Left cardiac atrium (tissue), 4 donors: ENCODE results near the gene SH3BP5L. TPM values are rescaled to one million over a fixed set of nuclear protein-coding genes. Genes with fewer than 3 reads are reported as not detected.
"Not testable (repeated sequence)": the region's sequence is repeated elsewhere in the genome, so short reads cannot be mapped to it uniquely, and the experiment has no call there.

Experiments
- ATAC-seq, 2 donors: fragments of 200-7000 bp; cut with Tn5 transposase; one replicate each; pipeline ENCODE4 v1.9.1; 2020; ENCODE audit warnings: mild to moderate bottlenecking in 2 of 2, moderate library complexity in 2 of 2
- DNase-seq: peaks from one replicate; pipeline ENCODE4 v3.0.0-alpha.2; 2020
- intact Hi-C, 2 donors: fragments of 100-400 bp; cut with DNase I; formaldehyde crosslinking; loops; one replicate each; pipeline versions ENCODE4 v1.14.1 to v1.15.1; 2022 to 2023
- microRNA-seq, 2 donors: library from miRNA; unstranded; fragments of <30 nt; microRNA quantifications; one replicate each; pipeline ENCODE4 v1.2.0, GENCODE V29; 2020
- total RNA-seq, 2 donors: library from RNA; stranded (reverse); fragmentation: NEBNext Ultra II Directional; extraction: Animal tissue kit (Norgen Biotek cat#: 25700); gene quantifications; one replicate each; pipeline ENCODE4 v1.2.1, GENCODE V29; 2021
- donor health status: DM: no; HTN: yes; CAD: no.
- donor health status: DM: no; HTN: yes; CAD: no; lungs with severe emphysema.
- donor health status: DM: yes; HTN: yes; CAD: no.
- donor health status: Dilated cardiomyopathy.

SH3BP5L gene
- total RNA-seq, 2 donors from 2014 or later: 15.1 to 18.5 TPM

DNA sequence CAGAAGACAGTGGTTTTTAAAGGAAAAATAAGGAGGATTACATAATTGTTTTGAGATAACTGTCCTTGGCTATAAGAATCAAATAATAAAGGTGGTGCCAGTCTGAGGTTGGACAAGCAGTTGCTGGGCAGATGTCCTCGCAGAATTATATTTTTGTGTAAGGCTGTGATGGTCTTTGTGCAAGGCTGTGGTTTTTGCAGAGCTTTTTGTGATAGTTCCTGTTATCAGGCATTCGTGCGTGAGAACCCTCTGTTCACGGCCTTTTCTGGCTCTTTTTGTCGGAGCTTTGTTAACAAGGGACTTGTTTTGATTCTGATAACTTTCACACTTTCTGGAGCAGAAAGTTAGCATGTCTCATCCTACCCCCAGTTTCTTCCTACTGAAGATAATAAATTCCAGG lies 33.4 kb downstream of the SH3BP5L start:
- intact Hi-C loops: no loop called here
- DNase-seq (no peak), ATAC-seq (no peak)

DNA sequence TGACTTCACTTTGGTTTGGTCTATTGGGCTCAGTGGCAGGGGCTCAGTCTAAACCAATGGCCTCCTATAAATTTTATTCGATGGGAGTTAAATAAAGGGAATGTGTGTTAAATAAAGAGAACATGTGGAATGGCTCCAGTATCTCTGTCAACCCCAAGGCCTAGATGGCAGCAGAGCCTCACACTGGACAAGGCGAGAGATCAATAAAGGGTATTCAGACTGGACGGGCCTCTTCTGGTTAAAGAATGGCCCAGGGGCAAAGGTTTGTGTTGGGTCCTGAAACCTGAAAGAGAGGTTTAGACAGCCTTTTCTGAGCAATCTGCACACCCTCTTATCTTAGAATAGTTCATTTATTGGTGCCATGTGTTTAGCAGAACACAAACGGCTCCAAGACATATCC lies 34.7 kb downstream of the SH3BP5L start:
- intact Hi-C loops: no loop called here
- DNase-seq (no peak), ATAC-seq (no peak)

DNA sequence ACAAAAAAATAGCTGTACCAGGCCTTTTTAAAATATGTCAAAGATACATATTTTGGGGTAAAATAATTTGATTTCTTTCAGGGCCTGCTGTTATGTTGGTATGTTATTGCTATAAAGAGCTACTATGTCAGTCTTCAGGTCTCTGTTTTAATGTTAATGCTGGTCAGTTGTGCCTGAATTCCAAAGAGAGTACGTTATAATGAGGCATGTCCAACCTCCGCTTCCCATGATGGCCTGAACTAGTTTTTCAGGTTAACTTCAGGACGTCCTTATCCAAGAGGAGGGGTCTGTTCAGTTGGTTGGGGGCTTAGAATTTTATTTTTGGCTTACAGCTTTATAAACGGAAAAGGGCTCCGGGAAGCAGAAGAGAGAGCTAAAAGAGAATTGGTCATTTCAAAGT lies 35.3 kb downstream of the SH3BP5L start:
- intact Hi-C loops: no loop called here
- ATAC-seq: no peak
- DNase-seq: no peak

DNA sequence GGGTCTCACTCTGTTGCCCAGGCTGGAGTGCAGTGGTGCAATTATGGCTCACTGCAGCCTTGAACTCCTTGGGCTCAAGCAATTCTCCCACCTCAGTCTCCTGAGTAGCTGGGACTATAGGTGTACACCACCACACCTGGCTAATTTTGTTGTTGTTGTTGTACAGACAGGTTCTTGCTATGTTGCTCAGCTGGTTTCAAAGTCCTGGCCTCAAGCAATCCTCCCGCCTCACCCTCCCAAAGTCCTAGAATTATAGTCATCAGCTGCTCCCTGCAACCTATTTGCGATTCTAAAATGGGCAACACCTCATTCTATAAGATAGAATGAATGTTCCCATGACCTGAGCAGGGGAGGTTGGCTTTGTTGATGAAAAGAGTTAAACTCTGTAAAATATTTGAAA lies 36.4 kb downstream of the SH3BP5L start:
- intact Hi-C loops: not testable (repeated sequence)

DNA sequence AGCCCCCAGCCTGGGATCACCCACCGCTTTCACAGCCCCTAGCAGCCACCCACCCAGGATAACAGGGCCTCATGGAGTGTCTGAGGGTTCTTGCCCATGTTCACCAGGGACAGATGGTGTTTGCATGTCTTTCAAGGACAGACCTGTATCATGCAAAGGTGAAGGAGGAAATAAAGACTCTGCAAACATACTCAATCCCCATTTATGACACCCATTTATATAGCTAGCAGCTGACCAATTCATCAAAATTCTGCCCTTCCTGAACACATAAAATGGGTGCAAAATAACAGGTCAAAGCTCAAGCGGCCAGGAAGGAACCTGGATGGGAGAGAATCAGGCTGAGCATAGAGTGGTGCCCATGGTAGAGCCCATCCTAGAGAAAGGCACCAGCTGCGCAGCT lies 37.4 kb downstream of the SH3BP5L start:
- intact Hi-C loops: no loop called here
- ATAC-seq: no peak
- no peak for DNase-seq

More for the DNA sequence above, 36.4 kb downstream of the SH3BP5L start:
- not testable (repeated sequence) for DNase-seq, ATAC-seq

DNA sequence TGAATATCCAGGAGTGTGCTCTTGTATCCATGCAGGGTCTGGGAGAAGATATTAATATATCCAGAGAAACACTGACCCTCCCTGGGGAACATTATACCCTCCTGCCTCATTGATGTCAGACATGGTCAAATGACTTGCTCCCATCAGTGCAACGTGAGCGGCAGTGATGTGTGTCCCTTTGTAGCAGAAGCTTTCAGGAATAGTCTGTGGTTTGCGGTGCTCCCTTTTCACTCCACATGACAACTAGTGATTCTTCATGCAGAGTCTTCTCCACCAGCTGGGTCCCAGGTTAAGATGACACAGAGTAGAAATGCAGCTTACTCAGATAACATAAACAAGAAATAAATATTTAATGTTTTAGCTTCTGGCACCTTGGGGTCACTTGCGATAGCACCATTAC lies 38.3 kb downstream of the SH3BP5L start:
- DNase-seq (no peak), ATAC-seq (no peak)
- intact Hi-C loops: no loop called here

DNA sequence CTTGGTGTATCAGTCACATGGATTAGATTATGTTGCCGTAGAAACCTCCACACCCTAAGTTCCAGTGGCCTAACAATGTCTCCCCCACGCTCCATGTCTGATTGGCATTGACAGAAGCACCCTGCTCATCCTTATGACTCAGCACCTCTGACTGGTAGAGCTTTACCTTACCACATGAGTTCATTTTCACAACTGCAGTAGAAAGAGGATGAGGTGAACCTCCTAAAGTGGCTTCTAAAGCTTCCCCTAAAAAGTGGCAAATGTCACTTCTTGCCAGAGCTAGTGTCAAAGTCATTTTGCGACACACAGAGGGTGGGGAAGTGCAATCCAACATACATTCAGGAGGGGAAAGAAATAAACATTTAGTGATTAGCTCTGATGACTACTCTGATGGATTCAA lies 39.6 kb downstream of the SH3BP5L start:
- ATAC-seq (peak in 1 of 2 donors; percentile 83), DNase-seq (no peak)
- intact Hi-C loops: no loop called here

DNA sequence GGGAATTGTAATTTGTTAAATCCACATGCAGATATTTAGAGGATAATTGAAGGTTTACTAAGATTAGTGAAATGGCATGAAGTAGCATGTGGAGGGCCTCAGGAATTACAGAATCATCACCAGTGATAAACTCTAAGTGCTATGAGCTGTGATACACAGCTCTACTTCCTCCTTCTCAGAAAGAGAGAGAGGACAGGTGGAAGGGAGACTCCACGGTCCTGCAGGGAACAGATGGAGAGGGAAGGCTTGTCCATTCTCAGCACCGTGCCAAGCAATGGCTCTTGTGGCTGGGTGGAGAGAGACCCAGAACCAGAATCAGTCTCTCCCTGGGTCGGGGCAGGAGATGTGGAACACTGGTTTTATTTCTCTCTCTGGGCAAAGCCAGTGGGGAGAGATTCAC lies 42.3 kb downstream of the SH3BP5L start:
- intact Hi-C loops: no loop called here
- DNase-seq: no peak
- ATAC-seq: no peak

DNA sequence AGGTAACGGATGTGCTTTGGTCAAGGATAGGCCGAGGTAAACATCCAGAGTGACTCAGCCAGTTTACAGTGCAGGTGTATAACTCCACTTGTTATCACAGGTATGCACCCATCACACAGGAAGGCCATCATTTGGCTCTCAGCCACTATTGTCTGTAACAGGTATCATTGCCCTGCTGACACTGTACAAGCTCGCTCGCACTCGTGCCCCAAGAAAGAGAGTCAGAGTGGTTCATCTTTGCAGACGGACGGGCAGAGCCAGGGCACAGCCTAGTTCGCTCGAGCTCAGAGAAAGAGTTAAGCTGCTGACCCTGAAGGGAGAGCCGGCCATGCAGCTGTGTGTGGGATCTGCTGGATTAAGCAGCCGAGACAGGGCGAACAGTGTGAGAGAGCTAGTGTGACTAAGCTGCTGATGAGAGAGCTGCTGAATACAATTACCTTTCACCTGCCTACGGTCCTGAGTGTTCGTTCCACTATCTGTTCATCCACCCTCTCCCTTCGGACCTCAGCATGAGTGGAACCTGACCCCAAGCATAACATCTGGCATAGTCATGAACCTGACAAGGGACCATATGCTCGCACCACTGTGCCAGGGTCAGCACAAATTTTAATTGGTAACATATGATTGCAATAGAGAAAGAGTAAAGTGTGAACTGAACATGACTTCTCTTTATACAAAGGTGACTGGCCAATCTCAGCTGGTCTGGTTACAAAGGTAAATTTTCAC lies 43.1 kb downstream of the SH3BP5L start:
- DNase-seq (no peak), ATAC-seq (no peak)
- intact Hi-C loops: no loop called here

DNA sequence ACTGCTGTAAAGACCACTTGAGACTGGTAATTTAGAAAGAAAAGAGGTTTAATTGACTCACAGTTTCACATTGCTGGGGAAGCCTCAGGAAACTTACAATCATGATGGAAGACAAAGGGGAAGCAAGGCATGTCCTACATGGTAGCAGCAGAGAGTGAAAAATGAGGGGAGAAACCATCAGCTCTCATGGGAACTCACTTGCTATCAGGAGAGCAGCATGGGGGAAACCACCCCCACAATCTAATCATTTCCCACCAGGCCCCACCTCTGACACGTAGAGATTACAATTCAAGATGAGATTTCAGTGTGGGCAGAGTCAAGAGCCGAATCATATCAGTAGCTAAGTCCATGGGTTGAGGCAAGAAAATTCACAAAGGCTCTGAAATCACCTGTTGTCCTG lies 46.4 kb downstream of the SH3BP5L start:
- ATAC-seq (no peak), DNase-seq (no peak)
- intact Hi-C loops: no loop called here

DNA sequence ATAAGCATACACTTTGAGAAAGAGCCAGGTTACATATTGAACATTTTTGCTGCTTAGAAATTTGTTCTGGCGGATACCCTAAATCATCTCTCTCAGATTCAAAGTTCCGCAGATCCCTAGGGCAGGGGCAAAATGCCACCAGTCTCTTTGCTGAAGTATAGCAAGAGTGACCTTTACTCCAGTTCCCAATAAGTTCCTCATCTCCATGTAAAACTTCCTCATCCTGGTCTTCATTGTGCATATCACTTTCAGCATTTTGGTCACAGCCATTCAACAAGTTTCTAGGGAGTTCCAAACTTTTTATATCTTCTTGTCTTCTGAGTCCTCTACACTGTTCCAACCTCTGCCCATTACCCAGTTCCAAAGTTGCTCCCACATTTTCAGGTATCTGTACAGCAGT lies 46.8 kb downstream of the SH3BP5L start:
- intact Hi-C loops: no loop called here
- DNase-seq (no peak), ATAC-seq (no peak)

DNA sequence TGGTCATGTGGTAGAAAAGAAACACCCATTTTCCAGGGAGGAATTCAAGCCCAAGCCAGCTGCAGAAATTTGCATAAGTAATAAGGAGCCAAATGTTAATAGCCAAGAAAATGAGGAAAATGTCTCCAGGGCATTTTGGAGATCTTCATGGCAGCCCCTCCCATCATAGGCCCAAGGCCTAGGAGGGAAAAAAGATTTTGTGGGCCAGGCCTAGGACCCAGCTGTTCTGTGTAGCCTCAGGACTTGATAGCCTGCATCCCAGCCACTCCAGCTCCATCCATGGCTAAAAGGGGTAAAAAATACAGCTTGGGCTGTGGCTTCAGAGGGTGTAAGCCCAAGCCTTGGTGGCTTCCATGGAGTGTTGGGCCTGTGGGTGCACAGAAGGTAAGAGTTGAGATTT lies 48.7 kb downstream of the SH3BP5L start:
- ATAC-seq: no peak

DNA sequence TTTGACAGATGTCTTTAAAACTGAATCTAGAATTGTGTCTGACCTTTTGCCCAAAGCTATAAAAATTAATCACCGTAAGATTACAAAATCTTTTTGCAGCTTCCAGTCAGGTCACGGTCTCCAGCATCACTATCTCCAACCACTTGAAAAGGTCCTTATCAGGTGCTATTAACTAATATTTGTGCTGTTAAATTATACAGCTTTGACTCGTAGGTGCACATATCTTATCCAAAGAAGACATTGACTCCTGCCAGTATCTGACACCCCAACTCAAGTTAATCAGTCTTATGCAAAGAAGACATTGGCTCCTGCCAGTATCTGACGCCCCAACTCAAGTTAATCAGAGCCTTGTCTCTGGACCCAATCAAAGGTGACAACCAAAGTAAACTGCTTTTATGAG lies 50.3 kb downstream of the SH3BP5L start:
- DNase-seq (no peak), ATAC-seq (no peak)
- intact Hi-C loops: no loop called here

More for the DNA sequence above, 48.7 kb downstream of the SH3BP5L start:
- no peak for DNase-seq
- intact Hi-C loops: no loop called here

Small RNA genes lying within 50 kb of the gene (microRNA-seq; reads per million reads assigned to microRNA genes)
- 2.7 to 4.6 reads per million in 2 donors for gene MIR3124

Other genes with a start within 250 kb of the SH3BP5L start
- gene OR2T10, start 228.2 kb downstream of the SH3BP5L start, total RNA-seq: not detected
- gene OR2T11, start 190.8 kb downstream of the SH3BP5L start, total RNA-seq: not detected
- gene OR2T35, start 180.6 kb downstream of the SH3BP5L start, total RNA-seq: not detected
- not detected for gene OR2T27, start 170.4 kb downstream of the SH3BP5L start, total RNA-seq
- not detected for gene OR14I1, start 123.1 kb downstream of the SH3BP5L start, total RNA-seq
- gene LYPD8, start 70.2 kb downstream of the SH3BP5L start, total RNA-seq: not detected
- 10 to 100 TPM; 41.6 to 42.2 TPM for gene ZNF672, start 12.3 kb upstream of the SH3BP5L start, total RNA-seq
- 10 to 100 TPM; 16.3 to 22.3 TPM for gene ZNF692, start 33.2 kb upstream of the SH3BP5L start, total RNA-seq
- gene PGBD2, start 80.3 kb upstream of the SH3BP5L start, total RNA-seq: 1 to 10 TPM; 3.5 TPM